Epithelial cell of esophagus (primary cell): ENCODE data around the gene SETDB1.

ENCODE experiments used
- DNase-seq: peaks from one replicate; pipeline ENCODE4 v3.0.0; 2010; ENCODE audit warnings: low read depth
- H3K4me3 ChIP-seq: 2 replicates; pipeline ENCODE4 v1.5.1; 2011; ENCODE audit warnings: mild to moderate bottlenecking, low read length, control low read depth
- CTCF ChIP-seq: IDR thresholded peaks from 2 replicates; pipeline ENCODE4 v1.5.1; 2011; ENCODE audit warnings: low read depth, mild to moderate bottlenecking, low read length, control low read depth, inconsistent platforms; ENCODE audit not compliant: insufficient read depth; ENCODE audit errors: missing control alignments

The SETDB1 gene

DNA sequence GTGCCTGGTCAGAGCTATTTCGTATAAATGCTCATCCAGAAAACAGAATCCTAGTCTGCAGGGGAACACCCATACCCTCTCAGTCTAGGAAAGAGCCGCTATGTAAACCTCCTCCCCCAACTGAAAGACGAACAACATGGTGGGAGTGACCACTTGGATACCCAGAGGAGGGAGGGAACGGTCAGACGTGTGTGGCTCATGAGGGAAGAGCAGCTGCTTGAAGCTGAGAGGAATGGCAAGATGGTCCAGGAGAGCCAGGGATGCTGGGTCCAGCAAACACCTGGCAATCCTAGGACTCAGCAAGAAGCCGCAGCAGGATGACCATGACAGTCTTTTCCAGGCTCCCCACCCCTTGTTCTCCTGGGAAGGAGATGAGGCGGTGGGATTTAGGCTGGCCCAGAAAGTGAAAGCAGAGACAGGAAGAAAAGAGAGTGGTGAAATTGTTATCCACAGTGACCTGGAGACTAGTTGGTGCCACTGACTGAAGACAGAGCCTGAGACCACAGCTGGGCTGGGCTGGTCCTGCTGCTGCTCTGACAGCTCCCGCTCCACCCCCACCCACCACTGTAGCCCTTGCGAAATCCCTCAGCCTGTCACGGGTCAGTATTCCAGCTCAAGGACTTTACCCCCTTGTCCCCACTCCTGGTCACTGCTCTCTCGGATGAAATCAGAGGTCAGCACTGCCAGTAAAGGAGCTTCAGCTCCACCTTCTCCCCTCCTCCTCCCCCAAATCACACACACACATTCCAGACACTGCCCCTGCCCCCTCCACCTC, 44.8 kb downstream of the SETDB1 start:
- no peak for TF ChIP-seq CTCF
- peak; percentile 30 for DNase-seq
- no peak overlapping the region for H3K4me3 ChIP-seq

- no peak for DNase-seq
- no peak for TF ChIP-seq CTCF
- no peak overlapping the region for H3K4me3 ChIP-seq
These were observed 45.6 kb downstream of the SETDB1 start for GRCh38 chr1:150971583-150972416.

- no peak for DNase-seq
- no peak for TF ChIP-seq CTCF
- peak overlapping the region; percentile 72 for H3K4me3 ChIP-seq
These were observed 46.3 kb downstream of the SETDB1 start for GRCh38 chr1:150972417-150972940.

GRCh38 chr1:150973258-150973835, 47.2 kb downstream of the SETDB1 start:
- DNase-seq, result no peak
- no peak for TF ChIP-seq CTCF
- peak overlapping the region; percentile 72 for H3K4me3 ChIP-seq

DNA sequence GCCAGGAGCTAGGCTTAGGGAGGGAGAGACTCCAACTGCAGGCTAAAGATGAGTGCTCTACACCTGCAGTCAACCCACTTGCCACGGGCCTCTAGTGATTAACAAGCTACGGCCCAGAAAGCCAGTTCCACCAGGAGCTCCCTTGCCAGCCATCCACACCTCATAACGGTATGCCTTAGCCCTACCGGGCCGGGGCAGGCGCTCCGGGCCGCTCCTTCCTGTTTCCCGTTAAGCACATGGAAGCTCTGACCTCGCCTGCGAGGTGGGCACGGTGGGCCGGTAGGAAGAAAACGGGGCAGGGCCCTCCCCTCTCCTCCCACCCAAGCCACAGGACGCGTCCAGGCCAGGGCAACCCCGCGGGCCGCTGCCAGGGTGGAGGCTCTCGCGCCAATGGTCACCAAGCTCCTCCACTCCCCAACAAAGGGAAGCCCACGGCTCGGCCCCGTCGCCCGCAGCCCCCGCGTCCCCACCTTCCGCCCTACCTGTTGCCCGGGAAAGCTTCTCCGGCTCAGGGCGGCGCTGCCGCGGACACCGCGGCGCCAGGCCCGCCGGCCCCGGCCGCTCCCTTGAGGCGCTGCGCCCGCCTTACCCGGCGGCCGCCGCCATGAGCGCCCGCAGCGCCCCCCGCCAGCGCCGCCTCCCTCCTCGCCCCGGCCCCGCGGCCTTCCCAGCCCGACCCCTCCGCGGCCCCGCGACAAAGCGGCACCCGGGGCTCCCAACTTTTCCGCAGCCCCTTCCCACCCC, 47.8 kb downstream of the SETDB1 start:
- peak; percentile 63 for DNase-seq

More for the DNA sequence above, 47.8 kb downstream of the SETDB1 start:
- H3K4me3 ChIP-seq, result peak overlapping the region; percentile 72
- no peak for TF ChIP-seq CTCF
